Subcutaneous abdominal adipose tissue (tissue), 5 donors: ENCODE measurements around the gene CDYL.

ENCODE experiments used
- H3K27ac ChIP-seq: one replicate; pipeline ENCODE4 v1.7.0; 2013; ENCODE audit warnings: low read depth, mild to moderate bottlenecking, inconsistent platforms, low read length, moderate library complexity
- H3K27me3 ChIP-seq, 5 donors: one replicate each; pipeline ENCODE4 v1.7.0; 2013; ENCODE audit warnings: low read length in 5 of 5, inconsistent platforms in 1 of 5; ENCODE audit not compliant: control insufficient read depth in 5 of 5, insufficient read depth in 4 of 5
- H3K36me3 ChIP-seq, 5 donors: one replicate each; pipeline ENCODE4 v1.7.0; 2013; ENCODE audit warnings: low read length in 5 of 5; ENCODE audit not compliant: control insufficient read depth in 5 of 5, insufficient read depth in 5 of 5
- H3K4me1 ChIP-seq, 5 donors: one replicate each; pipeline ENCODE4 v1.7.0; 2013; ENCODE audit warnings: low read length in 5 of 5, mild to moderate bottlenecking in 3 of 5, moderate library complexity in 1 of 5; ENCODE audit not compliant: control insufficient read depth in 5 of 5, insufficient read depth in 5 of 5
- H3K4me3 ChIP-seq, 5 donors: one replicate each; pipeline ENCODE4 v1.7.0; 2013; ENCODE audit warnings: low read length in 5 of 5, low read depth in 1 of 5
- H3K9ac ChIP-seq, 5 donors: one replicate each; pipeline ENCODE4 v1.7.0; 2013; ENCODE audit warnings: low read length in 5 of 5, mild to moderate bottlenecking in 4 of 5, moderate library complexity in 3 of 5
- H3K9me3 ChIP-seq, 5 donors: one replicate each; pipeline ENCODE4 v1.7.0; 2013; ENCODE audit warnings: low read length in 5 of 5; ENCODE audit not compliant: control insufficient read depth in 5 of 5
- donor health status: healthy.
- donor health status: healthy.
- donor health status: healthy.
- donor health status: healthy.
- donor health status: healthy.

The CDYL gene

GRCh38 chr6:4964675-4965561, 188.7 kb downstream of the CDYL start:
- Histone ChIP-seq H3K36me3 (no peaks in the 10 kb centered on the region), H3K27me3 (no peaks in the 10 kb centered on the region), H3K9ac (no peak overlapping the region), H3K4me3 (no peak overlapping the region), H3K27ac (no peak overlapping the region), H3K4me1 (no peaks in the 10 kb centered on the region), H3K9me3 (no peaks in the 10 kb centered on the region)

- no peak overlapping the region for H3K9ac ChIP-seq
- peaks cover 0 to 6% (median 1%) of the 10 kb centered on the region in 5 donors for H3K4me1 ChIP-seq
- no peaks in the 10 kb centered on the region for H3K36me3 ChIP-seq
- H3K27ac ChIP-seq: no peak overlapping the region
- H3K9me3 ChIP-seq: no peaks in the 10 kb centered on the region
- H3K4me3 ChIP-seq: no peak overlapping the region
- H3K27me3 ChIP-seq: no peaks in the 10 kb centered on the region
Observed at GRCh38 chr6:4965562-4966389, 189.6 kb downstream of the CDYL start.

GRCh38 chr6:4967301-4968030, 191.3 kb downstream of the CDYL start:
- Histone ChIP-seq H3K27ac (no peak overlapping the region), H3K9me3 (no peaks in the 10 kb centered on the region), H3K4me3 (no peak overlapping the region), H3K27me3 (no peaks in the 10 kb centered on the region), H3K36me3 (no peaks in the 10 kb centered on the region), H3K9ac (no peak overlapping the region), H3K4me1 (peaks cover 0 to 11% (median 3%) of the 10 kb centered on the region in 5 donors)

GRCh38 chr6:4969609-4970285, 193.5 kb downstream of the CDYL start:
- H3K27me3 ChIP-seq: no peaks in the 10 kb centered on the region
- no peaks in the 10 kb centered on the region for H3K9me3 ChIP-seq
- no peaks in the 10 kb centered on the region for H3K36me3 ChIP-seq
- H3K4me1 ChIP-seq: peaks cover 0 to 27% (median 15%) of the 10 kb centered on the region in 5 donors
- no peak overlapping the region for H3K4me3 ChIP-seq
- no peak overlapping the region for H3K9ac ChIP-seq
- no peak overlapping the region for H3K27ac ChIP-seq

GRCh38 chr6:4970739-4971395, 194.7 kb downstream of the CDYL start:
- H3K27ac ChIP-seq: no peak overlapping the region
- peaks cover 0 to 28% (median 17%) of the 10 kb centered on the region in 5 donors for H3K4me1 ChIP-seq
- no peaks in the 10 kb centered on the region for H3K27me3 ChIP-seq
- no peaks in the 10 kb centered on the region for H3K9me3 ChIP-seq
- no peaks in the 10 kb centered on the region for H3K36me3 ChIP-seq
- H3K4me3 ChIP-seq: no peak overlapping the region
- H3K9ac ChIP-seq: no peak overlapping the region

- Histone ChIP-seq H3K4me3 (no peak overlapping the region), H3K9me3 (no peaks in the 10 kb centered on the region), H3K27ac (no peak overlapping the region), H3K27me3 (no peaks in the 10 kb centered on the region), H3K4me1 (peaks cover 0 to 28% (median 17%) of the 10 kb centered on the region in 5 donors), H3K36me3 (no peaks in the 10 kb centered on the region), H3K9ac (no peak overlapping the region)
Observed at GRCh38 chr6:4971851-4972250, 195.6 kb downstream of the CDYL start.

GRCh38 chr6:4972438-4972837, 196.2 kb downstream of the CDYL start:
- Histone ChIP-seq H3K27ac (no peak overlapping the region), H3K9me3 (no peaks in the 10 kb centered on the region), H3K4me3 (no peak overlapping the region), H3K9ac (no peak overlapping the region), H3K4me1 (peaks cover 0 to 28% (median 17%) of the 10 kb centered on the region in 5 donors), H3K27me3 (no peaks in the 10 kb centered on the region), H3K36me3 (no peaks in the 10 kb centered on the region)

GRCh38 chr6:4973415-4973814, 197.2 kb downstream of the CDYL start:
- Histone ChIP-seq H3K9me3 (peaks cover 0 to 4% (median 0%) of the 10 kb centered on the region in 5 donors), H3K9ac (no peak overlapping the region), H3K27ac (no peak overlapping the region), H3K4me3 (no peak overlapping the region), H3K27me3 (no peaks in the 10 kb centered on the region), H3K4me1 (peaks cover 0 to 28% (median 17%) of the 10 kb centered on the region in 5 donors), H3K36me3 (no peaks in the 10 kb centered on the region)
